ENCODE data around the gene ATP11C. TPM values are rescaled to one million over a fixed set of nuclear protein-coding genes. Genes with fewer than 3 reads are reported as not detected.

ATP11C gene
- total and polyA plus RNA-seq, 4 donors = 25.6 to 50.4 (median 29.6) TPM

DNA sequence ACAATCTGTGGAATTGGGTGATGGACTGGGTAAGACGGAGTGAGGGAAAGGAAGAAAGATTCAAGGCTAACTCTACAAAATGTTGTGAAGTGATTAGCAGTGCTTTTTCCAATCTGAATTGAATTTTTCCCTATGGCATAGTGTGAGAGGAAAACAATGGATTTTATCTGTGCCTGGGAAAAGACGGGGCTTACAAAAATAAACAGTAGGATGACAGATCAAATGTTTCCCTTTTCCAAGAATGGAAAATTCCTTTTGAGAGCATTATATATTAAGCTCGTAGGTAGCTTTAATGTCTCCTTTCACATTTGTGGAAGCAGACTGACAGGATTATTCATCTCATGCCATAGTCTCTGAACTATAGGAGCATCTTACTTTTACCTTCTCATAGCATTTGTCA is 27.8 kb downstream of the ATP11C start:
- no peaks in the 10 kb centered on the region for H3K27me3 ChIP-seq (ENCODE audit: control insufficient read depth, insufficient read depth, low read length)
- H3K4me3 ChIP-seq (ENCODE audit: low read depth, low read length) = no peak overlapping the region
- no peak for DNase-seq (ENCODE audit: low read depth in 4 of 6, low spot score in 6 of 6)
- no peaks in the 10 kb centered on the region for H3K36me3 ChIP-seq (ENCODE audit: control insufficient read depth, insufficient read depth, low read length)
- no peaks in the 10 kb centered on the region for H3K4me1 ChIP-seq (ENCODE audit: control insufficient read depth, insufficient read depth, low read length)
- WGBS (ENCODE audit: insufficient coverage) = 57% methylated on average over 1 of the region's 3 CpGs
- H3K27ac ChIP-seq (ENCODE audit: low read depth, low read length) = no peak overlapping the region
- no peaks in the 10 kb centered on the region for H3K9me3 ChIP-seq (ENCODE audit: control insufficient read depth, insufficient read depth, low read length)

DNA sequence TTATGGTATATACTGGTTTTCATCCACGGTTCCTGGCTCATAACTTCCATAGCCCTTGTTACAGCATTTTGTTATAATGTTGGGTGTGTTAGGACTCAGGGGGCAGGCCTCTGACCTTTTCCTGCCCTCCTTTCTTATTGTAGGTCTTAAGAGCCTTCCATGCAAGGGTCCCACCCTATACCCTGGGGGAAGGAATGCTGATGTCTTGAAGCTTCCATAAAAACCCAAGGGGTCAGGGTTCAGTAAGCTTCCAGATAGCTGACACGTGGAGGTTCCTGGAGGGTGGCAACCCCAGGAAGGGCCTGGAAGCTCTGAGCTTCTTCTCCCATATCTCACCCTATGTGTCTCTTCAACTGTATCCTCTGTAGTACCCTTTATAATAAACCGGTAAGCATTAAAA is 29.6 kb downstream of the ATP11C start:
- WGBS (ENCODE audit: insufficient coverage) = no CpG with 5 or more reads among the region's 3 CpGs
- Histone ChIP-seq H3K4me1 (ENCODE audit: control insufficient read depth, insufficient read depth, low read length) (no peaks in the 10 kb centered on the region), H3K36me3 (ENCODE audit: control insufficient read depth, insufficient read depth, low read length) (no peaks in the 10 kb centered on the region), H3K4me3 (ENCODE audit: low read depth, low read length) (no peak overlapping the region), H3K27ac (ENCODE audit: low read depth, low read length) (no peak overlapping the region), H3K9me3 (ENCODE audit: control insufficient read depth, insufficient read depth, low read length) (no peaks in the 10 kb centered on the region), H3K27me3 (ENCODE audit: control insufficient read depth, insufficient read depth, low read length) (no peaks in the 10 kb centered on the region)
- no peak for DNase-seq (ENCODE audit: low read depth in 4 of 6, low spot score in 6 of 6)

DNA sequence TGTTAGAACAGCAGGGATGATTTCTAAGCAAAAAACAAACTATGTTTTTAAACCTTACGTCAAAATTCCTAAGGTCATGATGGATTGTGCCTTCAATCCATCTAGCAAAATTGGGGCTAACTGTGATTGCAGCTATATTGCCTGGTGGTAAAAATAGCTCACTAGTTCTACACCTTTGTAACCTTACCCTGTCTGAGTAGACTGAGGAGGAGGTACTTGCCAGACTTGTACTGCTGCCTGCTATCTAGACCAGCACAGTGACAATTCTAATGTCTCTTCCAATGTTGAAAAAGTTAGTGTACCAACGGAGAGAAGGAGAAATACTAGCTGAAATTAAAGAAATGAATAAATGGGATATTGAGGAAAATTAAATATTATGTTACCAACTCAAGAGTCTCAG is 30.3 kb downstream of the ATP11C start:
- H3K4me3 ChIP-seq (ENCODE audit: low read depth, low read length) = no peak overlapping the region
- H3K4me1 ChIP-seq (ENCODE audit: control insufficient read depth, insufficient read depth, low read length) = no peaks in the 10 kb centered on the region
- WGBS (ENCODE audit: insufficient coverage) = 88% methylated on average over 1 of the region's 2 CpGs
- H3K36me3 ChIP-seq (ENCODE audit: control insufficient read depth, insufficient read depth, low read length) = no peaks in the 10 kb centered on the region
- no peaks in the 10 kb centered on the region for H3K9me3 ChIP-seq (ENCODE audit: control insufficient read depth, insufficient read depth, low read length)
- no peak overlapping the region for H3K27ac ChIP-seq (ENCODE audit: low read depth, low read length)
- DNase-seq (ENCODE audit: low read depth in 4 of 6, low spot score in 6 of 6) = no peak
- H3K27me3 ChIP-seq (ENCODE audit: control insufficient read depth, insufficient read depth, low read length) = no peaks in the 10 kb centered on the region

- no peaks in the 10 kb centered on the region for H3K27me3 ChIP-seq (ENCODE audit: control insufficient read depth, insufficient read depth, low read length)
- no peaks in the 10 kb centered on the region for H3K4me1 ChIP-seq (ENCODE audit: control insufficient read depth, insufficient read depth, low read length)
- no peaks in the 10 kb centered on the region for H3K36me3 ChIP-seq (ENCODE audit: control insufficient read depth, insufficient read depth, low read length)
Observed at GRCh38 chrX:139898334-139898733, 34.5 kb downstream of the ATP11C start.

GRCh38 chrX:139892512-139892911 is 40.3 kb downstream of the ATP11C start:
- Histone ChIP-seq H3K27me3 (ENCODE audit: control insufficient read depth, insufficient read depth, low read length) (no peaks in the 10 kb centered on the region), H3K4me1 (ENCODE audit: control insufficient read depth, insufficient read depth, low read length) (no peaks in the 10 kb centered on the region), H3K4me3 (ENCODE audit: low read depth, low read length) (no peak overlapping the region), H3K27ac (ENCODE audit: low read depth, low read length) (no peak overlapping the region), H3K9me3 (ENCODE audit: control insufficient read depth, insufficient read depth, low read length) (no peaks in the 10 kb centered on the region), H3K36me3 (ENCODE audit: control insufficient read depth, insufficient read depth, low read length) (no peaks in the 10 kb centered on the region)
- no peak for DNase-seq (ENCODE audit: low read depth in 4 of 6, low spot score in 6 of 6)
- 31% methylated on average over 1 of the region's 2 CpGs for WGBS (ENCODE audit: insufficient coverage)

More at GRCh38 chrX:139898334-139898733, 34.5 kb downstream of the ATP11C start:
- no peak overlapping the region for H3K4me3 ChIP-seq (ENCODE audit: low read depth, low read length)
- DNase-seq (ENCODE audit: low read depth in 4 of 6, low spot score in 6 of 6) = no peak
- WGBS (ENCODE audit: insufficient coverage) = no CpG with 5 or more reads among the region's 2 CpGs
- H3K27ac ChIP-seq (ENCODE audit: low read depth, low read length) = no peak overlapping the region
- H3K9me3 ChIP-seq (ENCODE audit: control insufficient read depth, insufficient read depth, low read length) = no peaks in the 10 kb centered on the region

- H3K4me3 ChIP-seq (ENCODE audit: low read depth, low read length) = no peak overlapping the region
- no peaks in the 10 kb centered on the region for H3K27me3 ChIP-seq (ENCODE audit: control insufficient read depth, insufficient read depth, low read length)
- no peaks in the 10 kb centered on the region for H3K9me3 ChIP-seq (ENCODE audit: control insufficient read depth, insufficient read depth, low read length)
- H3K27ac ChIP-seq (ENCODE audit: low read depth, low read length) = no peak overlapping the region
- H3K36me3 ChIP-seq (ENCODE audit: control insufficient read depth, insufficient read depth, low read length) = no peaks in the 10 kb centered on the region
- no peaks in the 10 kb centered on the region for H3K4me1 ChIP-seq (ENCODE audit: control insufficient read depth, insufficient read depth, low read length)
- WGBS (ENCODE audit: insufficient coverage) = 83% methylated on average over 2 of the region's 3 CpGs
- DNase-seq (ENCODE audit: low read depth in 4 of 6, low spot score in 6 of 6) = no peak
Observed at GRCh38 chrX:139890991-139891700, 41.7 kb downstream of the ATP11C start.

DNA sequence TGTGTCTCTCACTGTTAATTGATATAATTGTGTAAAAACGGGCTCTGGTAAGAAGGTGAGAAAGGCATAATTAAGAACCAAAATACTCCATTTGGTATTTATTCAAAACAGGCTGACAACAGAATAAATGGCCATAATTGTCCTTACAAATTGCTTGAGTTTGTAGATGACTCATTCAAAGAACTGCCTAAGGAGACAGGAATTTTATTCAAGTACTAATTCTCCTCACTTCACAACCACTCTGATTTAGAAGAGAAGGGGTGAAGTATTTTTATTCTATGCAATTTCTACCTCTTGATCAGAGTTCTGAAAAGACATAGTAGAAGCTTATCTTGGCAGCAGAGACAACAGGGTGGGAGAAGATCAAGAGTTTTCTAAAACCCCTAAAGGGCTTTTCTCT is 43.1 kb downstream of the ATP11C start:
- DNase-seq (ENCODE audit: low read depth in 4 of 6, low spot score in 6 of 6) = no peak
- no CpG with 5 or more reads among the region's 1 CpG for WGBS (ENCODE audit: insufficient coverage)
- H3K4me1 ChIP-seq (ENCODE audit: control insufficient read depth, insufficient read depth, low read length) = no peaks in the 10 kb centered on the region
- H3K36me3 ChIP-seq (ENCODE audit: control insufficient read depth, insufficient read depth, low read length) = no peaks in the 10 kb centered on the region
- no peak overlapping the region for H3K4me3 ChIP-seq (ENCODE audit: low read depth, low read length)
- no peak overlapping the region for H3K27ac ChIP-seq (ENCODE audit: low read depth, low read length)
- no peaks in the 10 kb centered on the region for H3K27me3 ChIP-seq (ENCODE audit: control insufficient read depth, insufficient read depth, low read length)
- H3K9me3 ChIP-seq (ENCODE audit: control insufficient read depth, insufficient read depth, low read length) = no peaks in the 10 kb centered on the region

DNA sequence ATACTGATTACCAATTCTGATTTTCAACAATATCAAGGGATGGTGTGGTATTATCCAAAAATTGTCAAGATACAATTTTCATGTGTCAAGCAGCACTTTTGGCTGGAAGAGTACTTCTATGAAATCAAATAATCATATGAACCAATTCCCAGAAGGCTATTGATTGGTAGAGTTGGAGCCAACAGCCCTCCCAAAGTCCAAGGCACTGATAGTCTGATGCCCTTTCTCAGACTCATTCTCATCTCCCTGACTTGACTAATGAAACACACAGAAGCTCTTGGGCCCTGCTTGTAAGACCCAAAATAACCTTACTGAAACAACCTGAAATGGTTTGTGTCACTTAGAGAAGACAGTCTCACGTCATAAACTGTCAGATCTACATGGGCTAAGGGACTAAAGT is 48.9 kb downstream of the ATP11C start:
- Histone ChIP-seq H3K9me3 (ENCODE audit: control insufficient read depth, insufficient read depth, low read length) (no peaks in the 10 kb centered on the region), H3K4me1 (ENCODE audit: control insufficient read depth, insufficient read depth, low read length) (no peaks in the 10 kb centered on the region), H3K27ac (ENCODE audit: low read depth, low read length) (no peak overlapping the region), H3K4me3 (ENCODE audit: low read depth, low read length) (no peak overlapping the region), H3K27me3 (ENCODE audit: control insufficient read depth, insufficient read depth, low read length) (no peaks in the 10 kb centered on the region), H3K36me3 (ENCODE audit: control insufficient read depth, insufficient read depth, low read length) (no peaks in the 10 kb centered on the region)
- WGBS (ENCODE audit: insufficient coverage) = no CpG with 5 or more reads among the region's 1 CpG
- no peak for DNase-seq (ENCODE audit: low read depth in 4 of 6, low spot score in 6 of 6)

DNA sequence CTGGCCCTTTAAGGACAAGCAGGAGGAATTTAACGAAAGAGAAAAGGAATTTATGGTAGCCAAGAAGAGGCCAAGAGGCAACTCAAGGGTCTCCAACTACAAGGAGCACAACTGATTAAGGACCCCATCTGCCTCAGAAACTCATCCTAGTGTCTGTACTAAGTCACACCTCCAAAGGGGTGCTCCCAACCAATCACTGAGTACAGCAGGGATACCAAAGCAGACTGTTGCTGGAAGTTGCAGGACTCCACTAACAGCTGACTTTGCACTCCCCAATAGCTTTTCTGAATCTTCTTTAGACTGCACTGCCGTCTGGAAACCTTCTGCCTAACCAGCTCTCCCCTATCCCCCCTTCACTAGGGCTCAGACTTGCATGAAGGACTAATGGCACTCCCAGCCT is 50.6 kb downstream of the ATP11C start:
- H3K36me3 ChIP-seq (ENCODE audit: control insufficient read depth, insufficient read depth, low read length) = no peaks in the 10 kb centered on the region
- 36% methylated on average over 1 of the region's 2 CpGs for WGBS (ENCODE audit: insufficient coverage)
- H3K27me3 ChIP-seq (ENCODE audit: control insufficient read depth, insufficient read depth, low read length) = no peaks in the 10 kb centered on the region
- no peaks in the 10 kb centered on the region for H3K4me1 ChIP-seq (ENCODE audit: control insufficient read depth, insufficient read depth, low read length)
- no peaks in the 10 kb centered on the region for H3K9me3 ChIP-seq (ENCODE audit: control insufficient read depth, insufficient read depth, low read length)
- no peak overlapping the region for H3K27ac ChIP-seq (ENCODE audit: low read depth, low read length)
- H3K4me3 ChIP-seq (ENCODE audit: low read depth, low read length) = no peak overlapping the region
- DNase-seq (ENCODE audit: low read depth in 4 of 6, low spot score in 6 of 6) = no peak

GRCh38 chrX:139881572-139881971 is 51.3 kb downstream of the ATP11C start:
- peak in 2 of 6 donors; percentile 4 to 17 for DNase-seq (ENCODE audit: low read depth in 4 of 6, low spot score in 6 of 6)
- H3K36me3 ChIP-seq (ENCODE audit: control insufficient read depth, insufficient read depth, low read length) = no peaks in the 10 kb centered on the region
- no peak overlapping the region for H3K27ac ChIP-seq (ENCODE audit: low read depth, low read length)
- no peak overlapping the region for H3K4me3 ChIP-seq (ENCODE audit: low read depth, low read length)
- no peaks in the 10 kb centered on the region for H3K4me1 ChIP-seq (ENCODE audit: control insufficient read depth, insufficient read depth, low read length)
- no peaks in the 10 kb centered on the region for H3K27me3 ChIP-seq (ENCODE audit: control insufficient read depth, insufficient read depth, low read length)
- no peaks in the 10 kb centered on the region for H3K9me3 ChIP-seq (ENCODE audit: control insufficient read depth, insufficient read depth, low read length)
- no CpG with 5 or more reads among the region's 1 CpG for WGBS (ENCODE audit: insufficient coverage)

Data from spinal cord (tissue), 10 donors.